AG08395 (cell line): Measurements from ENCODE around the gene PAXX.

ENCODE experiments used
- DNase-seq: peaks from one replicate; pipeline ENCODE4 v3.0.0; 2012; ENCODE audit warnings: mixed read lengths, low spot score

Gene PAXX

GRCh38 chr9:137018761-137019559 lies 26.7 kb downstream of the PAXX start:
- DNase-seq = no peak

- no peak for DNase-seq
These were observed 27.9 kb downstream of the PAXX start for GRCh38 chr9:137019891-137020683.

- DNase-seq = no peak
These were observed 28.7 kb downstream of the PAXX start for GRCh38 chr9:137020771-137021567.

GRCh38 chr9:137021568-137021978 lies 29.4 kb downstream of the PAXX start:
- no peak for DNase-seq

- peak; percentile 69 for DNase-seq
These were observed 29.9 kb downstream of the PAXX start for GRCh38 chr9:137021979-137022661.

GRCh38 chr9:137022662-137023008 lies 30.4 kb downstream of the PAXX start:
- DNase-seq = no peak

GRCh38 chr9:137023157-137023556 lies 30.9 kb downstream of the PAXX start:
- DNase-seq = no peak

- DNase-seq = no peak
These were observed 31.4 kb downstream of the PAXX start for GRCh38 chr9:137023583-137023991.

GRCh38 chr9:137025517-137025966 lies 33.3 kb downstream of the PAXX start:
- DNase-seq = no peak

- DNase-seq = no peak
These were observed 34.2 kb downstream of the PAXX start for GRCh38 chr9:137026384-137026783.

GRCh38 chr9:137026828-137027227 lies 34.6 kb downstream of the PAXX start:
- no peak for DNase-seq

- DNase-seq = no peak
These were observed 35.4 kb downstream of the PAXX start, which contains the start of gene ABCA2 for GRCh38 chr9:137027369-137028262. Gene ABCA2, minus strand, starts transcription at chr9:137028237. Its CDS starts 97 bp downstream, at chr9:137028140.

GRCh38 chr9:137028263-137029057 lies 36.2 kb downstream of the PAXX start:
- peak; percentile 76 for DNase-seq

GRCh38 chr9:137029058-137029936 lies 37.1 kb downstream of the PAXX start:
- DNase-seq = peak; percentile 74

- no peak for DNase-seq
These were observed 37.8 kb downstream of the PAXX start for GRCh38 chr9:137030006-137030405.

GRCh38 chr9:137030538-137031527 lies 38.6 kb downstream of the PAXX start:
- no peak for DNase-seq

- no peak for DNase-seq
These were observed 39.9 kb downstream of the PAXX start, which contains the start of gene FUT7 for GRCh38 chr9:137031904-137032640. Gene FUT7, minus strand, starts transcription at chr9:137032088. Its CDS starts 97 bp downstream, at chr9:137031991.
